GM19452 (cell line): ENCODE measurements around the gene CERS4.
"Not testable (repeated sequence)": the region's sequence is repeated elsewhere in the genome, so short reads cannot be mapped to it uniquely, and the experiment has no call there.

ENCODE experiments used
- ATAC-seq: cut with Tn5 transposase; IDR thresholded peaks from one replicate; pipeline ENCODE4 v1.9.1; 2021; ENCODE audit not compliant: unreplicated experiment

CERS4 gene

GRCh38 chr19:8259142-8259921, 50.2 kb downstream of the CERS4 start:
- ATAC-seq: no peak

- ATAC-seq: no peak
Measured at GRCh38 chr19:8259922-8260247, 50.7 kb downstream of the CERS4 start.

- ATAC-seq: no peak
Measured at GRCh38 chr19:8261347-8261746, 52.2 kb downstream of the CERS4 start.

GRCh38 chr19:8261881-8262280, 52.7 kb downstream of the CERS4 start:
- no peak for ATAC-seq

- no peak for ATAC-seq
Measured at GRCh38 chr19:8262431-8262830, 53.3 kb downstream of the CERS4 start.

- not testable (repeated sequence) for ATAC-seq
Measured at GRCh38 chr19:8264248-8264647, 55.1 kb downstream of the CERS4 start.

- no peak for ATAC-seq
Measured at GRCh38 chr19:8265872-8266271, 56.7 kb downstream of the CERS4 start.

- ATAC-seq: no peak
Measured at GRCh38 chr19:8269724-8270123, 60.6 kb downstream of the CERS4 start.

- not testable (repeated sequence) for ATAC-seq
Measured at GRCh38 chr19:8276508-8276907, 67.3 kb downstream of the CERS4 start.

- not testable (repeated sequence) for ATAC-seq
Measured at GRCh38 chr19:8291337-8291736, 82.2 kb downstream of the CERS4 start.

- ATAC-seq: no peak
Measured at GRCh38 chr19:8302357-8302691, 93.2 kb downstream of the CERS4 start.

GRCh38 chr19:8302734-8303133, 93.6 kb downstream of the CERS4 start:
- ATAC-seq: no peak

GRCh38 chr19:8304841-8305621, 95.9 kb downstream of the CERS4 start:
- no peak for ATAC-seq

- ATAC-seq: no peak
Measured at GRCh38 chr19:8305798-8306197, 96.6 kb downstream of the CERS4 start.

GRCh38 chr19:8306235-8307054, 97.3 kb downstream of the CERS4 start:
- no peak for ATAC-seq

GRCh38 chr19:8307400-8307964, 98.3 kb downstream of the CERS4 start:
- no peak for ATAC-seq

GRCh38 chr19:8307965-8308866, 99.0 kb downstream of the CERS4 start, which contains the start of gene CD320:
Gene CD320, minus strand, starts transcription at chr19:8308358. Its CDS starts 68 bp downstream, at chr19:8308290.
- ATAC-seq: peak; percentile 79

GRCh38 chr19:8308891-8309291, 99.7 kb downstream of the CERS4 start:
- no peak for ATAC-seq

GRCh38 chr19:8310342-8311055, 101.3 kb downstream of the CERS4 start:
- no peak for ATAC-seq
